Choroid plexus epithelial cell (primary cell): ENCODE measurements around the gene NLN.
A peak's percentile ranks its signal among the peaks of the same experiment; 100 is the strongest.
"Not testable (repeated sequence)": the region's sequence is repeated elsewhere in the genome, so short reads cannot be mapped to it uniquely, and the experiment has no call there.

ENCODE experiments used
- DNase-seq: peaks from one replicate; pipeline ENCODE4 v3.0.0-alpha.2; 2010; ENCODE audit warnings: low read depth
- H3K4me3 ChIP-seq: 2 replicates; pipeline ENCODE4 v1.5.1; 2011; ENCODE audit warnings: low read depth, mild to moderate bottlenecking, control low read depth, low read length, moderate library complexity
- TF ChIP-seq, protein P1 (sequence below): conservative IDR thresholded peaks from 2 replicates; pipeline ENCODE4 v1.5.1; 2011; ENCODE audit warnings: low read depth, mild to moderate bottlenecking, control low read depth, inconsistent platforms, low read length, moderate library complexity

NLN gene

DNA sequence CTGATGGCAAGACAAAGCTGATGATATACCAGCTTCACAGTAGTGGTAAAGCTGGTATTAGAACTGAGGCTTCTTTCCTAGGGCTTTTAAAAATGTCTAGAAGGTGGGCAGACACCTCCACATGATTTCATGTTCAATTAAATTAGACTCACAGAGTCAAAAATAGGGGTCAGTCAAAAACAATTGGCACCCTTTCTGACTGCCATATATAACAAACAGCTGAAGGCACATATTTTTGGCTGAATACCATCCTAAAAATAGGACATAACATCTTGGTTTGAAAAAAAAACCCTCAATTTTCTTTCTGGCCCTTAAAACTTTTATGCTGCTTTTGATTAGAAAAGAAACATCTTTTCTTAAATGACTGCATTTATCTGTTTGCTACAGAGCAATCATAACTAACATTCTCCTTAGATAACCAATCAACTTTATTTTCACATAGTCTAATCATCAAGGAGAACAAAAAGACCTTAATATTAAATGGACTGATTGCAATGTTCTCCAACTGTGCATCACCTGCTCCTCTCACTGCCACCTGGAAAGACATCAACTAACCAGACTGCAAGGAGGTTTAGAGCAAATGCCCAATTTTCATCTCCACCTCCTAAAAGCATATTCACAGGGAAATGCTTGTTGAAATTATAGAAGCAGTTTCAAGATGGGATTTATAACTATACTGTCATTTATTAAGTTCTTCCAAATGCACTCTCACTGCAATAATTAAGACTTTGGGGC is 3.3 kb upstream of the NLN start:
- TF ChIP-seq, protein P1, sequence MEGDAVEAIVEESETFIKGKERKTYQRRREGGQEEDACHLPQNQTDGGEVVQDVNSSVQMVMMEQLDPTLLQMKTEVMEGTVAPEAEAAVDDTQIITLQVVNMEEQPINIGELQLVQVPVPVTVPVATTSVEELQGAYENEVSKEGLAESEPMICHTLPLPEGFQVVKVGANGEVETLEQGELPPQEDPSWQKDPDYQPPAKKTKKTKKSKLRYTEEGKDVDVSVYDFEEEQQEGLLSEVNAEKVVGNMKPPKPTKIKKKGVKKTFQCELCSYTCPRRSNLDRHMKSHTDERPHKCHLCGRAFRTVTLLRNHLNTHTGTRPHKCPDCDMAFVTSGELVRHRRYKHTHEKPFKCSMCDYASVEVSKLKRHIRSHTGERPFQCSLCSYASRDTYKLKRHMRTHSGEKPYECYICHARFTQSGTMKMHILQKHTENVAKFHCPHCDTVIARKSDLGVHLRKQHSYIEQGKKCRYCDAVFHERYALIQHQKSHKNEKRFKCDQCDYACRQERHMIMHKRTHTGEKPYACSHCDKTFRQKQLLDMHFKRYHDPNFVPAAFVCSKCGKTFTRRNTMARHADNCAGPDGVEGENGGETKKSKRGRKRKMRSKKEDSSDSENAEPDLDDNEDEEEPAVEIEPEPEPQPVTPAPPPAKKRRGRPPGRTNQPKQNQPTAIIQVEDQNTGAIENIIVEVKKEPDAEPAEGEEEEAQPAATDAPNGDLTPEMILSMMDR: no peak
- H3K4me3 ChIP-seq: no peak overlapping the region
- DNase-seq: no peak

DNA sequence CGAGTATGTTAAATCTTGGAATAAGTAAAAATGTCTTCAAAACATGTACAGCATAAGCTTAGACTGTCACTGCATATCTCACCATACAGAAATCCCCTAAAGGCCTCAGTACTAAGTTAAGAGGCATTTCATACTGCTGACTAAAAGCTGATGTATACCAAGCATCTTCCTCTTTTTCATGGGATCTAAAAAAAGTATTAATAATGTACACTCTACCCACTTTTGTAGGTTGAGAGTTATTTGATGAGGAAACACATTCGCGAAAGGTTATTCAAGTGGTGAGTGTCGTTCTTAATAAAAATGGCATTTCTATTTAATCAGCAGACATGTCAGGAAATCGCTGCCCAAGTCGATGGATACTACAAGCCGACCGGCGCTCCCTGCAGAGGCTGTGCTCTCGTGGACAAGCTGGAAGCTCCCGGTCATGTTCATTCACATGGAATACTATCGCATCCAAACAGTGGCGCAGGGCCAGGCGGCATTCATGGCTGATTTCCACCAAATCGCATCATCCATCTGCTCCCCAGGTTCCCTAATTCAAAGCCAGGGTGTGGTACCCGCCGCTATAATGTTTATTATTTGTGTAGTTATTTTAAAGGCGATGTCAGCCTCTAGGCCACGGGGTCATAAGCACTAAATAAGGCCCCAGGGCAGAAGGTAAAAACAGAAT is 820 bp upstream of the NLN start:
- DNase-seq: peak; percentile 68
- peak overlapping the region; percentile 94 for H3K4me3 ChIP-seq
- TF ChIP-seq, protein P1: no peak

DNA sequence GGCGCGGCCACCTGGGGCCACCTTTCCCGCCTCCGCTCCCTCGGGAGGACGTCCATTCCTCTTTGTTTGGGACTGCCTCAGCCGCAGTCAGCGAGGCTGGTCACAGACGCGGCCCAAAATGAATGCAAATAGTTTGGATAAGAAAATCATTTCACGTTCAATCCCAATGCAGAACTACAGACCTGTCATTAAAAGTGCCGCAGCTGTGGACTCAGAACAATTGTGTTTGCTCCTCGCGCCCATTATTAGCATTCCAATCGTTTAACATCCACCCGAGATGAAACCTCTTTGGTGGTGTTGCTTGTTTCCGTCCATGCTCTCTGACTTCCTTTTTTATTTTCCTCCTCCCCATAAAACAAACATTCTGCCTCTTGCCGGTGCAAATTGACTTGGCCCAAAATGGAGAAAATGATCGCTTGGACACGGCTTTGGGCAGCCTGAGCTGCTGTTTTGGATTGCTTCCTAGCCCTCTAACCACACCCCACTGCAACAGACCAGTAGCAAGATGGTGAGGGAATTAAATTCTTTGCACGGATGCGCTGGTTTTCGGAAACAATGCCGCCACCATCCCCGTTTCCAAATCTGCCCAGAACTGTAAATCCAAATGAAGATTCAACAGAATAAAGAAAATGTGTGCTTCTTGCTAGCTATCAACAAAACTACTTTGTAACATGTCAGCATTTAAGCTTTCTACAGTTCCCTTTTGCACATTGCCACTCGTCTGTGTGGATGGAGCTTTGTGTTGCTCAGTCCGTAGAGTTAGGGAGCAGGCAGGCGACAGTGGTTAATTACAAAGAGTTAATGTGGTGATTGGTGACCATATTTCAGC is 784 bp downstream of the NLN start:
- H3K4me3 ChIP-seq: peak overlapping the region; percentile 94
- DNase-seq: peak; percentile 65
- TF ChIP-seq, protein P1: no peak

GRCh38 chr5:65727491-65728156 is 5.6 kb downstream of the NLN start:
- DNase-seq: no peak
- H3K4me3 ChIP-seq: no peak overlapping the region
- TF ChIP-seq, protein P1: no peak

DNA sequence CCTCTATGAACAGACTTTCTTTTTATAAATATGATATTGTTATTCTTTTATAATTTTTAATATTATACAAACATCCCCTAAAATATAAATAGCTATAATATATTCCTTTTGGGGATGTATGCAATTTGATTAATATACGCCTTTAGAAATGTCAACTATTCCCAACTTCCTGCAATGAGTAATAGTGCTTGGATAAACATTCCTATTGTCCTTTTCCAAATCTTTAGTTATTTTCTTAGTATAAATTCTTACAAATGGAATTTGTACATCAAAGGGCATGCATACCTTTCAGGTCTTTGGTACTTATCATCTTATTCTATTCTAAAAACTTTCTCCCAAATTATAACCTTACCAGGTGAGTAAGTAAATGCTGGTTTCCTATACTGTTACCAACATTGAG is 6.2 kb downstream of the NLN start:
- TF ChIP-seq, protein P1: no peak
- no peak overlapping the region for H3K4me3 ChIP-seq
- DNase-seq: no peak

GRCh38 chr5:65730910-65731309 is 8.9 kb downstream of the NLN start:
- H3K4me3 ChIP-seq: no peak overlapping the region
- DNase-seq: no peak
- TF ChIP-seq, protein P1: no peak

DNA sequence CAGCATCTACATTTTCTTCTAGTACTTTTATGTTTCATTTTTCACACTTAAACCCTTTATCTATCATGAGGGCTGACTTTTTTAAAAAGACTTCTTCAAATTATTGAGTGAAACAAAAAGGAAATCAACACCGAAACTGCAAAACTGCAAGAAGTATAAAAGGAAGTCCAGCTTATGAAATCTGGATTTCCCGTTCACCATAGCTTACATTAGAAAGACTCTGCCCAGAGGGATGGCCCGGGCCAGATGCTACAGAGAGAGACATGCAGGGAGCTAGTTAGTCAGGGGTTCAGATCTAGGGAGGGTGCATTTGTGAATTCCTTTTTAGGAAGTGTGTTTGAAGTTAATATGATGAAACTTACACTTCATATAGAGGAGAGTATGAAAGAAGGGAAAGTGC is 10.0 kb downstream of the NLN start:
- H3K4me3 ChIP-seq, DNase-seq: not testable (repeated sequence)

GRCh38 chr5:65734196-65734775 is 12.3 kb downstream of the NLN start:
- H3K4me3 ChIP-seq, DNase-seq: not testable (repeated sequence)
